AML-193 (cell line): ENCODE data around the gene PHF5A.
A peak's percentile ranks its signal among the peaks of the same experiment; 100 is the strongest.

Source experiments
- DNase-seq, 2 experiments: peaks; one replicate each; lab custom pipeline; 2025; lab: John Stamatoyannopoulos, UW

PHF5A gene, protein sequence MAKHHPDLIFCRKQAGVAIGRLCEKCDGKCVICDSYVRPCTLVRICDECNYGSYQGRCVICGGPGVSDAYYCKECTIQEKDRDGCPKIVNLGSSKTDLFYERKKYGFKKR

DNA sequence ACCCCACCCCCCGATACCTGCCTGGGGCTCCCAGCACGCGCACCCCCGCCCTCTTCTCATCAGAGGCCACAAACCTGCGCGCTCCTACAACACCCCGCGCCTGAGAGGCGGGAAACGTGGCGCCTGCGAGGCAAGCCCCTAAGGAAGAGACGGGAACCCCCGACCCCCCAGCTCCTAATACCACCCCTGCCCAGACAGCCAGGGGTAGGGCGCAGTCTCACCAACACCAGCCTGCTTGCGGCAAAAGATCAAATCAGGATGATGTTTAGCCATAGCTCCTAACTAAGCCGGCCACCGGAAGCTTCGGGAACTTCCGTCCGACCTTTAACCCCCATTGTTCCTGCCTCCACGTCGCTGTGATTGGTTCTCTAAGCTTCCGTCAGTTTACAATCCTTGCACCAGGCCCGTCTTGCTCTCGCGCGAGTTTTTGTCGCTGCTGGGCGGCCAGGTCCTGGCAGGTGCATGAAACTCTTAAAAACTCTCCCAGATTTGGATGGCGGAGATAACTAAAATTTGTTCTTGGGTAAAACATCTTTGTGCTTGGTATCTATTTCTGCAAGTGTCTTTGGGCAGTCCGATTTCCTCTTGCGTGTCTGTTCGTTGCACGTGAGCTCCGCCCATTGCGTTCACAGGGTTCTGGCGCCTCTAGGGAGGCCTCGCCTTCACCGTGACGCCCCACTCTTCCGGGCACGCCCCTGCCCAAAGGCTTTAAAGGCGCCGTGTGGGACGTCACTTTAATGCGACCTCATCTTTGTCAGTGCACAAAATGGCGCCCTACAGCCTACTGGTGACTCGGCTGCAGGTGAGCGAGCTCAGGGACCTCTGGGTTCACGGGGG lies at the start of gene PHF5A, which contains the start of gene ACO2:
PHF5A (minus strand) TSS at position 312 of the 837 bp plus-strand sequence; CDS start at position 273, 39 bp downstream.
ACO2 (plus strand) TSS at position 737 of the 837 bp plus-strand sequence; CDS start at position 767, 30 bp downstream.
- DNase-seq: peak; percentile 94 to 98

DNA sequence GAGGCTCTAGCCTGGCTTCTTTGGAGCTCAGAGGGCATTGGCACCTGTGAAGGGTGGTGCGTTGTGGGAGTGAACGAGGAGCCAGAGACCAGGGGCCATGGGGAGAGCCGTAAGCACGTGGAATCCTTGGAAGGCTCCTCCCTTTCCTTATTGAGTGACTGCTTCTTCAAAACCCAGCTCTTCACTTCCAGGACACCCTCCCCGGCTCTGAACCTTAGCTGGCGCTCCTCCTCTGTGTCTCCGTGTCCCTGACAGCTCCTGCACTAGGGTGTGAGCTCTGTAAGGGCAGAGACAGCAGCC lies 49.5 kb upstream of the PHF5A start:
- DNase-seq: no peak

DNA sequence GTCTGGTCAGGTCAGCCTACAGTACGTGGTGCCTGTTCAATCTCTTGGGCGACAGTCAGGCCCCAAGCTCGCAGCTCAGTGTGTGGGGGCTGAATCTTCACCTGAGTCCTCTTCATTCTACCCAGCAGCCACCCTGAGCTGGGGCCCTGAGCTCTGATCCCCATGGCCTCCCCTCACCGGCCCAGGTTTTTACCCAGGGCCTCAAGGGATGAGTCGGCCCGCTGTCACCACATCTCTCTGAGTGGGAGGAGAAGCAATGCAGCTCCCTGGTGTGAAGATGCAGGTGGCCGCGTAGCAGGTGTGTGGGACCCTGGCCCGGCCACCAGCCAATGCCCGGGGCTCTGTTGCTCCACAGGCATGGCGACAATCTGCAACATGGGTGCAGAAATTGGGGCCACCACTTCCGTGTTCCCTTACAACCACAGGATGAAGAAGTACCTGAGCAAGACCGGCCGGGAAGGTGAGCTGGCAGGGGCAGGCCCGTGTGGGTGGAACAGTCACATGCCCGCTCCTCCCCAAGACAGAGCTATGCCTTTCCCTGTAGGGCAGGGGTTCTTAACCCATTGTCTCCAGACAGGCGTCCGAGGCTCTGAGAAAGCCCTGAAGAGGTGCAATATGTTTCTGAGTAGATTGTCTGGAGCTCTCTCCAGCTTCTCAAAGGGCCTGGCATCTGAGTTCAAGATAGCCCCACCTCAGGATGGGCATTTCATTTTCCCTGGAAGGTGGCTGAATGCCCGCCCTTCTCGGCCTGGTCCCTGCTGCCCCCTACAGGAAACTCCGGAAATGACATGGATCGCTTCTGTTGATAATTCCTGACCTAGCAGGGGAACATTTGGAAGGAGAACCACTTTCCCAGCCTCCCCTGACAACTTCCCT lies 48.9 kb upstream of the PHF5A start:
- peak in 1 of 2 experiments; percentile 7 for DNase-seq

DNA sequence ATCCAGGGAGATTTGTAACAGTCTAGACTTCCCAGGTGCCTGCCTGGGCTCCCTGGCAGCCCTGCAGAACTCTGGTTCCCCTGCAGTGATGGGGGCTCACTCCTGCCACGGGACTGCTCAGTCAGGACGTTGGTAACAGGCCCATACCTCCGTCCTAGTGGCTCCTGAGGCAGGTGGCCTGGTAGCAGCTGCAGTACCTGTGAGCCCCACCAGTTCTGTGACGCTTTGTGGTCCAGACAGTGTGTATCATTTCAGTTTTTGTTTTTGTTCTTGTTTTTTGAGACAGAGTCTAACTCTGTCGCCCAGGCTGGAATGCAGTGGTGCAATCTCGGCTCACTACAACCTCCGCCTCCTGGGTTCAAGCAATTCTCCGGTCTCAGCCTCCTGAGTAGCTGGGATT lies 48.0 kb upstream of the PHF5A start:
- no peak for DNase-seq

DNA sequence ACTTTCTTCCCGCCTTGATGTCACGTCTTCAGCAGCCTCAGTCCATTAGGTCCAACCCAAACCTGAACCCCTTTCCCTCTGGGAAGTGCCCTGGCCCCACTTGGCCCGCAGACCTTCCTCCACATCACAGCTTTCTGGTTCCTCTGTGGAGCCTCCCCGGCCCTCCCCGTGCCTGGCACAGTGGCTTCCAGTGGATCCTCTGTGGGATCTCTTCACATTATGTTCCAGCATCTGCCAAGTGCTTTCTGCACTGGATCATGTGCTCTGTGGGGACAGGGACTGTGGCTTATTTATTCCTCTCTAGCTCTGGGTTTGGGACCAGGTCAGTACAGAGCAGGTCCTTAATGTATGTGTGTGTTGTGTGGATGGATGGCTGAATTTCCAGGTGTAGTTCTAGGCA lies 44.9 kb upstream of the PHF5A start:
- no peak for DNase-seq

DNA sequence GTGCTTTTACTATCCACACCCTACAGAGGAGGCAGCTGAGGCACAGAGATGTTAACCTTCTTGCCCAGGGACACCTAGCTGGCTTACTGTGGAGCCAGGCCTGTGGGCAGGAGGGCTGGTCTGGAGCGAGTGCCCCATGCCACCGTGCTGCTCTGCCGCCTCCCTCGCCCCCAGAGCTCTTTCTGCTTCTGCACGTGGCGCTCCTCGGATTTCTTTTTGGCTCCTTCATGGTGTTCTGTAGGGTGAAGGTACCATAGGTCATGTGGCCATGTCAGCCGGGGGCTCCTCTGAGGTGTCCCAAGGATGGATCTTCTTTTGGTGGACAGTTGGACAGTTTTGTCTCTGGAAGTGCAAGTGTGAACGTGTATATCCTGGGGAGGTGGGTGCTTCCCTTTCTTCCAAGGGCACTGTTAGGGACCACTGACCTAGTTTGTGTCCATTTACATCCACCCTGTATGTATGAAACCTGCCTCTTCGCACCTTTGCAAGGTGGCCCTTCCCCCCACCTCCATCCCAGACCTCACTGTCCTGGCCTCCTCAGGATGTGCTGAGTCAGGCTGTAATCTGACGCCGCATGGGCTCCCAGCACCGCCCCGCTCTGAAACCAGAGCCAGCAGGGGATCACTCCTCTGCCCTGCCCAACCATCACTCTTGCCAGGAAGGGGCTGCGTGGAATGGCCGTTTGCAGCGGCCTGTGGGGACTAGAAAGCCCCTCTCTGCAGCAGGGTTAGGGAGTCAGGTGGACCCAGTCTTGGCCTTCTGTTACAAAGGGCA lies 44.1 kb upstream of the PHF5A start:
- no peak for DNase-seq

DNA sequence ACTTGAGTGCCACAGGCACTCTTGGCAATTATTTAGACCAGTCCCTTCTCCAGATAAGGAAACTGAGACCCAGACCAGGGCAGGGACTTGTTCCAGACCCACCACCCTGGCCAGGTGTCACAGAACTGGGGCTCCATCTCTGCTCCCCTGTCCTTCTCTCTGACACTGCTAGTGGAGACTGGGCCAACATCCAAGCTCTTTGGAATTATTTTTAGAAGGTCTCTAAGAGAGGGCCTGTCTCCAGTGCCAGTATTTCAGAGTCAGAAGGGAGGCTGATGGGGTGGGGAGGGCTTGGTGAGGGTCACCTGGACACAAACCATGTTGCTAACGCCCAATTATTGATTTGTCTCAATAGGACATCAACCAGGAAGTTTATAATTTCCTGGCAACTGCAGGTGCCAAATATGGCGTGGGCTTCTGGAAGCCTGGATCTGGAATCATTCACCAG lies 43.1 kb upstream of the PHF5A start:
- DNase-seq: no peak

DNA sequence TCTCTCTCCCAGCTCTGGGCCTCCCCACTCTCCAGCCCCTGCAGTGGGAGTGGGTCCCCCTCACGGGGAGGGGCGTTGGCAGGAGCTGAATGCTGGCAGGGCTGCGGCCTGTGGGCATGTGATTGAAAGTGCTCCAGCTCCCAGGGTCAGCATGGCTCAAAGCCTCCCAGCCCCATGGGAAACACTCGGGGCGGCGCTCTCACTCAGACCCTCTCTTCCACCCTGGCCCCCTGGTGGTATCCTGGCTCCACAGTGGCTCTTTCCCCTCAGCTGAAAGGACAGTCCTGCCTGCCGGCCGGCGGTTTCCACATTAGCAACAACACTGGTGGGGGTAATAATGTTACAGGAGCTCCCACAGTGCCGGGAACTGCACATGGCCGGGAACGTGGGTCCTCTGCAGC lies 40.3 kb upstream of the PHF5A start:
- DNase-seq: no peak

DNA sequence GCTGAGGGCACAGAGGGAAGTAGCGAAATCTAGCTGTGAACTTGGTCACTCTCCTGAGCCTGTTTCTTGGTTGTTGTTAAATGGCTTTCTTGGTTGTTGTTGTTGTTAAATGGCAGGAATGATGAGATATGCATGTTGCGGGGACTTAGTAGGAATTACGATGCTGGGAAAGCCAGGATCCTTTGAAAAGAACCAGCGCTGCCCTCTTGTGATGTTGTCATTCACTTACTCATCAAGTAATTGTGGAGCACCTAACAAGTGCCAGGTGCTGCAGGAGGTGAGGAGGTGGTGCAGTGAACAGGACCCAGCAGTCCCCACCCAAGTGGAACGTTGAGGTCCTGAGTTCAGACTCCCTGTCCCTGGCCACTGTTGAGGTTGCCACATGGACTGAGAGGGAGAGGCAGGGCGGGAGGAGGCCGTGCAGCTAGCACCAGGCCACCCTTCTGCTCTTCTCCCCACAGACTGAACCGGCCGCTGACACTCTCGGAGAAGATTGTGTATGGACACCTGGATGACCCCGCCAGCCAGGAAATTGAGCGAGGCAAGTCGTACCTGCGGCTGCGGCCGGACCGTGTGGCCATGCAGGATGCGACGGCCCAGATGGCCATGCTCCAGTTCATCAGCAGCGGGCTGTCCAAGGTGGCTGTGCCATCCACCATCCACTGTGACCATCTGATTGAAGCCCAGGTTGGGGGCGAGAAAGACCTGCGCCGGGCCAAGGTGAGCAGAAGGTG lies 39.0 kb upstream of the PHF5A start:
- DNase-seq: no peak

DNA sequence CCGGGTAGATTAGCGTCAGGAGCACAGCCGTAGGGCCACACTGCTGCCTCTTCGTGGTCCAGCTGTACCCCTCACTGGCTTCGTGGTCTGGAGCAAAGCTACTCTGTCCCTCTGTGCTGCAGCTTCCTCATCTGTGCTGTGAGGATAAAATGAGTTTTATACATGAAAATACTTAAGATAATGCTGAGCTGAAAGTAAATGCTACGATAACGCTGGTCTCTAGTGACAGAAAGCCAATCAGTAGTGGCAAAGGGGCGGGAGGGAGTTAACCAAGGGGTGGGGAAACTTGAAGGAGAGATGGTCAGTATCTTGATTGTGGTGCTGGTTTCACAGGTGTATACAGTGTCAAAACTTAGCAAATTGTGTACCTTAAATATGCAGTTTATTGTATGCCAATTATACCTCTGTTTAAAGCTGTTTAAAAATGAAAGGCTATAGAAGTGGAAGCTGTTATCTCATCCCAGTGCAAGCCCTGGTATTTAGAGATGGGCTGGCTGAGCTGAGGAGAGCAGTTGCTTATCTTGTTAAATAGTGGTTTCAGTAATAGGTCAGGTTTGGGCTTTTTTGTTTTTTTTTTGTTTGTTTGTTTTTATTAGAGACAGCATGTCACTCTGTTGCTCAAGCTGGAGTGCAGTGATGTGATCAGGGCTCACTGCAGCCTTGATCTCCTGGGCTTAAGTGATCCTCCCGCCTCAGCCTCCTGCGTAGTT lies 37.2 kb upstream of the PHF5A start:
- DNase-seq: no peak

DNA sequence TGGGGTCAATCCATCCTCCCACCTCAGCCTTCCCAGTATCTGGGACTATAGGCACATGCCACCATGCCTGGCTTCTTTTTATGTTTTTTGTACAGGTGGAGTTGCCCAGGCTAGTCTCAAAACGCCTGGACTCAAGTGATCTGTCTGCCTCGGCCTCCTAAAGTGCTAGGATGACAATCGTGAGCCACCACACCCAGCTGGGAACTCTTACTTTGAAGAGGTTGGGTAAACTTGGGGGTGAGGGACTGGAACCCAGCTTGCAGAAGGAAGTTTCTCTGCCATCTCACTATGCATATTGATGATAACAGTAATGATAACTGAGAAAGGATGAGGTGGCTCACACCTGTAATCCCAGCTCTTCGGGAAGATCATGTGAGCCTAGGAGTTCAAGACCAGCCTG lies 36.3 kb upstream of the PHF5A start:
- DNase-seq: no peak

DNA sequence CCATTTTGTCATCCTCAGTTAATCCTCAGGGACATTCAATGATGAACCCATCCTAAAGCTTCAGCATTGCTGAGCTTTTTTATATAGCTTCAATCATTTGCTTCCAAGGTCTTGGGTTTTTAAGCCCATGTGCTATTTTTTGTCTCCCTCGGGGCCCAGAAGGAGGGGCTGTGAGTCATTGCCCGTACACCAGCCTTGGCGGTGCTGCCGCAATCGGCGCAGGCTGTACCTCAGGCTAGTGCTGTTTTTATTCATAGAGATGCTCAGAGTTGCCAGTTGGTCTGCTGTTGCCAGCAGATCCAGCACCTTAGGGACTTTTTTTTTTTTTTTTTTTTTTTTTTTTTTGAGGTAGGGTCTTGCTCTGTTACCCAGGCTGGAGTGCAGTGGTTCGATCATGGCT lies 35.9 kb upstream of the PHF5A start:
- DNase-seq: no peak

DNA sequence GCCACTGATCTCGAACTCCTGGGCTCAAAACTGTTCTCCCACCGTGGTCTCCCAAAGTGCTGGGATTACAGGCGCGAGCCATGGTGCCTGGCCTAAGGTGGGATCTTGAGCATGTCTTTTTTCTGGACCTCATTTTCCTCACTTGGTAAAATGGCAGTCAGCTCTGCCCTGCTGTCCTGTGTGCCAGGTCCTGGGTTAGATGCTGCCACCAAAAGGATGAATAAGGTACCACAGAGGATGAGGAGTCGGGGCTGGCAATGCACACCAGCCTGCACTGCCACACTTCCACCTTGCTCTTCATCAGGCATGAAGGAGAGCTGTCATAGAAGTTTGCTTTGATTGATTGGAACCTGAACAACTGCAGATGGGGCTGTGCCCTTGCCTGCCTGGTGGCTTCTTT lies 32.7 kb upstream of the PHF5A start:
- peak; percentile 23 to 36 for DNase-seq

DNA sequence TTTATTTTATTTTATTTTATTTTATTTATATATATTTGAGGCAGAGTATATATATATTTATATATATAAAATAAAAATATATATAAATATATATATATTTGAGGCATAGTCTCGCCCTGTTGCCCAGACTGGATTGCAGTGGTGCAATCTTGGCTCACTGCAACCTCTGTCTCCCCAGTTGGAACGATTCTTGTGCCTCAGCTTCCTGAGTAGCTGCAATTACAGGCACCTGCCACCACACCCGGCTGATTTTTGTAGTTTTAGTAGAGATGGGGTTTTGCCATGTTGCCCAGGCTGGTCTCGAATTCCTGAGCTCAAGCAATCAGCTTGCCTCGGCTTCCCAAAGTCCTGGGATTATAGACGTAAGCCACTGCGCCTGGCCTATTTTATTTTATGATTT lies 31.8 kb upstream of the PHF5A start:
- DNase-seq: no peak

DNA sequence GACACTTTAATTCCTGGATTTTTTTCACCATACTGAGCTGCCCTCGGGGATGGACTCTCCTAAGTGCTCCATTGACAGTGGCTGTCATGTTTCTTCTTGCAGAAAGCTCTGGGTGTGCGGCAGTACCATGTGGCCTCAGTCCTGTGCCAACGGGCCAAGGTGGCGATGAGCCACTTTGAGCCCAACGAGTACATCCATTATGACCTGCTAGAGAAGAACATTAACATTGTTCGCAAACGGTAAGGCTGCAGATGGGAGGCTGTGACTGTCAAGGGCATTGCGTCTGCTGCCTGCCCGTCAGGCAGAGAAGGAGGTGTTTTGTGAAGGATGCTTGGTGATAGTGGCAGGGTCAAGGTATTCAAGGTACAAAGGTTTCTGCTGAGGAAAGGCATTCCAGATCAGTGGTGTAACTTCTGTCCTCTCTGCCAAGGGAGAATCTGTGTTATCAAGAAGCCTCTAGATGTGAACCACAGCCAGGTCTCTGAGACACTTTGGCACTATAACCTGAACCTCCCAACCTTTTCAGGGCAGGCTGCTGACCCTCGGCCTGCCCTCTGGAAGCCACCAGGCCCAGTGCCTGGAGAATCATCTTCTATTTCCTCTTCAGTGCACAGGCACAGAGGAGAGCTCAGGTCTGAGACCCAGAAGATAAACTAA lies 31.3 kb upstream of the PHF5A start:
- DNase-seq: no peak

DNA sequence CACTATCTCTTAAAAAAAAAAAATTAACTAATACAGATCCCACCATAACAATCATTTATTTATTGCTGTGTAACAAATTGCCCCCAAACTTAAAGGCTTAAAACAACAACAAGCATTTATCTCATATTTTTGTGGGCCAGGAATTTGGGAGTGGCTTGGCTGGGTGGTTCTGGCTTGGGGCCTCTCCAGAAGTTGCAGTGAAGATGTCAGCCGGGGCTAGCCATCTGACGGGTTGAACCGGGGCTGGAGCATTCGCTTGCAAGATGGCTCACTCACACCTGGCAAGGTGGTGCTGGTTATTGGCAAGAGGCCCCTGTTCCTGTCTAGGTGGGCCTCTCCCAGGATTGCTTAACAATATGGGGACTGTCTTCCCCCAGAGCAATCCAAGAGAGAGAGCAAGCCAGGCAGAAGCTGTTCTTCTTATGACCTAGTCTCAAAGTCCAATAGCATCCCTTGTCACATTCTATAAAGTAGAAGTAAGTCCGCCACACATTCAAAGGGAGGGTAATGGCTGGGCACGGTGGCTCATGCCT lies 29.9 kb upstream of the PHF5A start:
- DNase-seq: no peak

DNA sequence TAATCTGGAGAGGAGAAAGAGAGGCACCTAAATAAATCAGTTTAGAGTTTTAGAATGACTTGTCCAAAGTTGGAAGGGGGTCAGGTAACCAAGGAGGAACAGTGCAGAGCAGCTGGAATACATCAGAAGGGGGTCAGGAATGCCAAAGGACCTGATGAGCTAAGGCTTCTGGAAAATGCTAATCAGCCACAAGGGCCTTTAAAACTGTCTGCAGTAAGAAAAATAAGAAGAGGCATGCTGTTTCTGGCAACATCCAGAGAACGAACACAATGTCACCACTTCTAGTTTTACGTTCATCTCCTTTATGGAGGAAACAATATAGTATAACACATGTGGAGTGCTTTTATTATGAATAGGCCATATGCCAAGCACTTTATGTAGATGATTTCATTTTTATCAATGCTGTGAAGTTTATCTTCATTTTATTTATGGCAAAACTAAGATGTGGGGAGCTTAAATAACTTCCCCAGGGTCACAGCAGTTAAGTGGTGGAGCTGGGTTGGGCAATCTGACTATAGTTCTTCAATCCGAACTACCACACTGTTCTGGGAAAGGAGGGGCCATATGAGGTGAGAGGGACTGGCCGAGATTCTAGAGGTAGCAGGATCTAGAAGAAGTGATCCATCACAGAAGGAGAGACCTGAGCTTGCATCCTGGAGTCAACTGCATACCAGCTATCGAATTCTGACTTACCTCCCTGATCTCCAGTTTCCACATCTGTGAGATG lies 23.0 kb upstream of the PHF5A start:
- DNase-seq: no peak

DNA sequence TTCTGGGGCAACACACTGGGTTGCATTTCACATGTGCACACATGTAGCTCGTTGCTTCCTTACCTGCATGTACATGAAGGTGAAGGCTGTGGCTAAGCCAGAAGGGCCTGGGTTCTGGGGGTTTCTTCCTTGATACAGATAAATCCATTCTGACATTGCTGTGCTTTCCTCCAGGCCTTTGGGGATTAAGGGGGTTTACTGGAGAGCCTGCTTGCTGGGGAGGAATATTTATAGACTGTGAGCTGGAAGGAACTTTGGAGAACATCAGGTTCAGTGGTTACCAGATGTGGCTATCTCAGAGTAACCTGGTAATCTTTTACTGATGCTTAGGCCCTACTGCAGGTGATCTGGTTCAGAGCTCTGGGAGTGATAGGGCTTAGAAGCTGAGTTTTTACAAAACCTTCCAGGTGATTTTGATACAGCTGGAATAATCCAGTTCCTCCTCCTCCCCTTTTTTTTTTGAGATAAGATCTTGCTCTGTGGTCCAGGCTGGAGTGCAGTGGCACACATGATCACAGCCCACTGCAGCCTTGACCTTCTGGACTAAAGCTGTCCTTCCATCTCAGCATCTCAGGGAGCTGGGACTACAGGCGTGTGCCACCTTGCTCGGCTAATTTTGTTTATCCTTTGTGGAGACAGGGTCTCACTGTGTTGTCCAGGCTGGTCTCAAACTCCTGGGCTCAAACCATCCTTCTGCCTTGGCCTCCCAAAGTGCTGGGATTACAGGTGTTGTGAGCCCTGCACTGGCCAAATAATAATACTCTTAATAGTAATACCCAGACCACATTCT lies 20.3 kb upstream of the PHF5A start:
- DNase-seq: no peak
